HCT116 (cell line): Measurements from ENCODE around the gene FAM171A2. TPM values are rescaled to one million over a fixed set of nuclear protein-coding genes. Genes with fewer than 3 reads are reported as not detected.
A peak's percentile ranks its signal among the peaks of the same experiment; 100 is the strongest.

Experiments used
- ATAC-seq: fragments of 200-7000 bp; cut with Tn5 transposase; 2 replicates; pipeline ENCODE4 v1.9.1; 2020; ENCODE audit warnings: mild to moderate bottlenecking, moderate library complexity
- BruUV-seq: library from RNA; stranded (reverse); fragments of 400-500 nt; replicated peaks from 2 replicates; lab custom pipeline; 2021; lab: Mats Ljungman, UMichigan
- CTCF ChIA-PET: fragments of 300-600 bp; sonication (Branson Sonifier 250); formaldehyde crosslinking; loops from one replicate; lab custom pipeline; 2021; ENCODE audit warnings: antibody characterized with exemption; lab: Charles Lee
- POLR2A ChIA-PET: fragments of 300-600, 350-600 bp; sonication (Branson Sonifier 250); formaldehyde crosslinking; loops from one replicate; lab custom pipeline; 2021; ENCODE audit warnings: antibody characterized with exemption; lab: Charles Lee
- RAD21 ChIA-PET, 2 experiments: fragments of 300-600 bp; sonication (Branson Sonifier 250); formaldehyde crosslinking; loops; one replicate each; lab custom pipeline; 2023; ENCODE audit warnings: low total read pairs in 2 of 2; ENCODE audit not compliant: uncharacterized antibody in 2 of 2, unreplicated experiment in 2 of 2, low non-redundant PET in 1 of 2; lab: Charles Lee
- DNase-seq: peaks from one replicate; pipeline ENCODE4 v3.0.0-alpha.2; 2010; ENCODE audit warnings: low read depth, low spot score
- H2AFZ ChIP-seq: fragments of 200-600 bp; shearing (Covaris generic), sonication (generic); 2 replicates; pipeline ENCODE4 v1.6.1; 2017; ENCODE audit warnings: low read depth, mixed run types, mixed read lengths, antibody characterized with exemption, low read length; ENCODE audit not compliant: poor library complexity, severe bottlenecking
- H3K27ac ChIP-seq: 2 replicates; pipeline ENCODE4 v1.5.1; 2012; ENCODE audit warnings: low read depth, low read length
- H3K27me3 ChIP-seq: fragments of 200-600 bp; sonication (generic); 2 replicates; pipeline ENCODE4 v1.6.1; 2016; ENCODE audit warnings: mixed run types, low read length, mixed read lengths; ENCODE audit not compliant: insufficient read depth
- H3K36me3 ChIP-seq, 2 experiments: fragments of 200-500 bp in 1 of 2; fragments of 200-600 bp in 1 of 2; sonication (Bioruptor generic) in 1 of 2; sonication (generic) in 1 of 2; 2 replicates each; pipeline versions ENCODE4 v1.5.1 to v1.6.1; 2014 to 2016; ENCODE audit warnings: low read length in 2 of 2, inconsistent platforms in 1 of 2, mixed read lengths in 1 of 2, mixed run types in 1 of 2; ENCODE audit not compliant: insufficient read depth in 2 of 2, control insufficient read depth in 1 of 2
- H3K4me1 ChIP-seq, 2 experiments: fragments of 200-600 bp in 1 of 2; sonication (generic) in 1 of 2; 2 replicates each; pipeline versions ENCODE4 v1.5.1 to v1.6.1; 2012 to 2017; ENCODE audit warnings: low read length in 2 of 2, inconsistent platforms in 1 of 2, mild to moderate bottlenecking in 1 of 2, mixed read lengths in 1 of 2, mixed run types in 1 of 2, moderate library complexity in 1 of 2; ENCODE audit not compliant: insufficient read depth in 2 of 2, control insufficient read depth in 1 of 2
- H3K4me2 ChIP-seq: fragments of 200-600 bp; sonication (generic); 2 replicates; pipeline ENCODE4 v1.6.1; 2017; ENCODE audit warnings: mixed run types, low read length, mixed read lengths
- H3K4me3 ChIP-seq, 2 experiments: fragments of 200-600 bp in 1 of 2; sonication (generic) in 1 of 2; replicated peaks in 1 of 2; 2 replicates each; pipeline ENCODE4 v1.5.1; 2011 to 2016; ENCODE audit warnings: low read length in 2 of 2, control low read depth in 1 of 2, low read depth in 1 of 2, mild to moderate bottlenecking in 1 of 2, mixed read lengths in 1 of 2, mixed run types in 1 of 2
- H3K79me2 ChIP-seq: fragments of 200-600 bp; sonication (generic); 2 replicates; pipeline ENCODE4 v1.6.1; 2017; ENCODE audit warnings: mild to moderate bottlenecking, mixed run types, low read length, moderate library complexity, mixed read lengths; ENCODE audit not compliant: insufficient read depth
- H3K9ac ChIP-seq: fragments of 200-600 bp; sonication (generic); 2 replicates; pipeline ENCODE4 v1.6.1; 2016; ENCODE audit warnings: low read length, mixed read lengths
- H3K9me2 ChIP-seq: fragments of 200-600 bp; sonication (generic), shearing (Covaris generic); 2 replicates; pipeline ENCODE4 v1.6.1; 2017; ENCODE audit warnings: mixed run types, mild to moderate bottlenecking, moderate library complexity; ENCODE audit not compliant: insufficient read depth
- H3K9me3 ChIP-seq, 2 experiments: fragments of 200-500 bp in 1 of 2; fragments of 200-600 bp in 1 of 2; sonication (Bioruptor generic) in 1 of 2; sonication (generic) in 1 of 2; 2 replicates each; pipeline ENCODE4 v1.6.1; 2014 to 2017; ENCODE audit warnings: low read length in 2 of 2, mixed read lengths in 2 of 2, inconsistent platforms in 1 of 2, low read depth in 1 of 2, mild to moderate bottlenecking in 1 of 2, mixed run types in 1 of 2, moderate library complexity in 1 of 2; ENCODE audit not compliant: control insufficient read depth in 1 of 2, insufficient read depth in 1 of 2
- H4K20me1 ChIP-seq: fragments of 200-600 bp; sonication (generic), shearing (Covaris generic); 2 replicates; pipeline ENCODE4 v1.6.1; 2017; ENCODE audit warnings: mixed run types, mild to moderate bottlenecking, moderate library complexity; ENCODE audit not compliant: insufficient read depth
- CBX3 ChIP-seq: IDR thresholded peaks from 2 replicates; pipeline ENCODE4 v1.6.1; 2012; ENCODE audit warnings: low read depth
- CEBPB ChIP-seq: IDR thresholded peaks from 2 replicates; pipeline ENCODE4 v1.6.1; 2012; ENCODE audit warnings: low read depth
- EZH2phosphoT487 ChIP-seq: fragments of 200-600 bp; IDR thresholded peaks from 2 replicates; pipeline ENCODE4 v1.6.1; 2018; ENCODE audit warnings: antibody characterized with exemption, borderline replicate concordance
- MAX ChIP-seq: IDR thresholded peaks from 2 replicates; pipeline ENCODE4 v1.6.1; 2012
- POLR2A ChIP-seq: IDR thresholded peaks from 2 replicates; pipeline ENCODE4 v1.7.0; 2011; ENCODE audit warnings: borderline replicate concordance; ENCODE audit not compliant: insufficient read depth, insufficient read length; ENCODE audit errors: extremely low read depth
- POLR2AphosphoS5 ChIP-seq: IDR thresholded peaks from 2 replicates; pipeline ENCODE4 v1.6.1; 2011; ENCODE audit warnings: mild to moderate bottlenecking, low read depth, low read length, moderate library complexity
- SIN3A ChIP-seq: IDR thresholded peaks from 2 replicates; pipeline ENCODE4 v1.6.1; 2012; ENCODE audit warnings: low read depth
- SP1 ChIP-seq: IDR thresholded peaks from 2 replicates; pipeline ENCODE4 v1.6.1; 2012; ENCODE audit warnings: low read depth
- YY1 ChIP-seq: IDR thresholded peaks from 2 replicates; pipeline ENCODE4 v1.6.1; 2011; ENCODE audit warnings: low read length, low read depth, moderate library complexity, mild to moderate bottlenecking; ENCODE audit not compliant: insufficient replicate concordance; ENCODE audit errors: extremely low read depth
- ZBTB33 ChIP-seq: IDR thresholded peaks from 2 replicates; pipeline ENCODE4 v1.6.1; 2011; ENCODE audit warnings: mild to moderate bottlenecking, low read length, moderate library complexity; ENCODE audit not compliant: insufficient replicate concordance; ENCODE audit errors: extremely low read depth
- ZFX ChIP-seq: fragments of 450-650 bp; IDR thresholded peaks from 2 replicates; pipeline ENCODE4 v1.6.1; 2017
- intact Hi-C: fragments of 100-400 bp; cut with micrococcal nuclease; formaldehyde crosslinking; loops from 2 replicates; pipeline ENCODE4 v1.10.0; 2022
- total RNA-seq: library from RNA; stranded (reverse); gene quantifications from one replicate; pipeline ENCODE4 v1.2.1, GENCODE V29; 2021; ENCODE audit not compliant: unreplicated experiment

Gene FAM171A2
- total RNA-seq, 1 experiment from 2014 or later: 18.0 TPM

GRCh38 chr17:44344939-44345453 is 18.7 kb downstream of the FAM171A2 start, which contains the start of gene GRN:
Gene GRN (plus strand): TSS chr17:44345302. CDS start chr17:44349165, 3,863 bp downstream.
- TF ChIP-seq SIN3A (peak; percentile 97), EZH2phosphoT487 (no peak), YY1 (peak; percentile 78), POLR2A (peak; percentile 76), MAX (peak; percentile 87), ZFX (no peak), POLR2AphosphoS5 (peak; percentile 95), CEBPB (no peak), CBX3 (no peak; the same call in none of the 2 replicates), SP1 (peak; percentile 85), ZBTB33 (peak; percentile 7)
- TF ChIP-seq, all 23 proteins: peak for 7
- POLR2A ChIA-PET: interaction anchor here (0.6 to 1.7 kb wide), 9 partner anchors 12 to 818 kb away, joined by 3 to 7 read pairs (median 5); partner anchors contain the start of genes SLC25A39 and TMUB2
- Histone ChIP-seq H3K4me1 (peaks cover 4 to 18% of the 10 kb centered on the region in 2 experiments; a peak in 3 of 4 replicates), H3K4me2 (peak within 1 kb of the TSS; percentile 90), H3K36me3 (no peaks in the 10 kb centered on the region), H3K9me2 (no peaks in the 10 kb centered on the region), H3K79me2 (no peaks in the 10 kb centered on the region), H3K27ac (peak within 1 kb of the TSS; percentile 67), H3K9me3 (no peaks in the 10 kb centered on the region), H2AFZ (no peak within 1 kb of the TSS), H3K9ac (peak within 1 kb of the TSS; percentile 71), H4K20me1 (no peaks in the 10 kb centered on the region), H3K27me3 (no peaks in the 10 kb centered on the region), H3K4me3 (peak within 1 kb of the TSS; percentile 74 to 97)
- RAD21 ChIA-PET: interaction anchor here in 1 of 2 experiments (0.6 kb wide), 1 partner anchor 261 kb away, joined by 4 read pairs; no protein-coding TSS in a partner anchor
- CTCF ChIA-PET: interaction anchor here (0.9 to 3.3 kb wide), 15 partner anchors 14 to 401 kb away, joined by 3 to 19 read pairs (median 6); partner anchors contain the start of genes FAM171A2, SLC25A39 and TMUB2
- peak; percentile 98 for ATAC-seq
- peak; percentile 99 for DNase-seq
- BruUV-seq: no TSS peak
- intact Hi-C loops: no loop called here
